Hepatocyte (in vitro differentiated cells): ENCODE measurements around the gene C8A. TPM values are rescaled to one million over a fixed set of nuclear protein-coding genes. Genes with fewer than 3 reads are reported as not detected.

ENCODE experiments used
- DNase-seq: peaks from one replicate; pipeline ENCODE4 v3.0.0-alpha.2; 2016; ENCODE audit warnings: low spot score
- H2AFZ ChIP-seq: fragments of 200-600 bp; sonication (generic); 2 replicates; pipeline ENCODE4 v1.6.0; 2016; ENCODE audit warnings: antibody characterized with exemption, mild to moderate bottlenecking
- H3K27ac ChIP-seq: fragments of 200-600 bp; sonication (generic); 2 replicates; pipeline ENCODE4 v1.5.1; 2016; ENCODE audit warnings: mild to moderate bottlenecking
- H3K27me3 ChIP-seq: fragments of 200-600 bp; sonication (generic); 2 replicates; pipeline ENCODE4 v1.6.1; 2016
- H3K36me3 ChIP-seq: fragments of 200-600 bp; sonication (generic); replicated peaks from 2 replicates; pipeline ENCODE4 v1.5.1; 2016; ENCODE audit warnings: low read depth; ENCODE audit not compliant: insufficient read depth
- H3K4me1 ChIP-seq: fragments of 200-600 bp; sonication (generic); 2 replicates; pipeline ENCODE4 v1.5.1; 2016; ENCODE audit warnings: mild to moderate bottlenecking, moderate library complexity; ENCODE audit not compliant: insufficient read depth
- H3K4me2 ChIP-seq: fragments of 200-600 bp; sonication (generic); 2 replicates; pipeline ENCODE4 v1.6.0; 2016
- H3K4me3 ChIP-seq: fragments of 200-600 bp; sonication (generic); 2 replicates; pipeline ENCODE4 v1.5.1; 2016; ENCODE audit warnings: mild to moderate bottlenecking
- H3K79me2 ChIP-seq: fragments of 200-600 bp; sonication (generic); 2 replicates; pipeline ENCODE4 v1.6.0; 2017; ENCODE audit warnings: mild to moderate bottlenecking
- H3K9me2 ChIP-seq: fragments of 200-600 bp; sonication (generic); replicated peaks from 2 replicates; pipeline ENCODE4 v1.6.0; 2017; ENCODE audit warnings: mild to moderate bottlenecking; ENCODE audit not compliant: insufficient read depth
- H3K9me3 ChIP-seq: fragments of 200-600 bp; sonication (generic); 2 replicates; pipeline ENCODE4 v1.5.1; 2016; ENCODE audit warnings: low read depth, mild to moderate bottlenecking
- H4K20me1 ChIP-seq: fragments of 200-600 bp; sonication (generic); 2 replicates; pipeline ENCODE4 v1.6.0; 2016; ENCODE audit warnings: mild to moderate bottlenecking; ENCODE audit not compliant: insufficient read depth, poor library complexity, severe bottlenecking
- CTCF ChIP-seq: fragments of 200-600 bp; sonication (generic); IDR thresholded peaks from 2 replicates; pipeline ENCODE4 v1.5.1; 2016; ENCODE audit warnings: antibody characterized with exemption, mild to moderate bottlenecking; ENCODE audit not compliant: poor library complexity
- EZH2 ChIP-seq: fragments of 200-600 bp; sonication (generic); IDR thresholded peaks from 2 replicates; pipeline ENCODE4 v1.6.1; 2016; ENCODE audit warnings: antibody characterized with exemption, mild to moderate bottlenecking, borderline replicate concordance
- EZH2phosphoT487 ChIP-seq: fragments of 200-600 bp; sonication (generic); IDR thresholded peaks from one replicate; pipeline ENCODE4 v1.6.1; 2018; ENCODE audit warnings: antibody characterized with exemption, mild to moderate bottlenecking, low read depth, moderate library complexity; ENCODE audit not compliant: unreplicated experiment, severe bottlenecking
- WGBS: methylation state at CpG from one replicate; pipeline ENCODE4 v1.1.6; 2016; ENCODE audit warnings: low lambda C conversion rate; ENCODE audit errors: missing lambda C conversion rate; 5-methylcytosine and 5-hydroxymethylcytosine counted together
- polyA plus RNA-seq: library from polyadenylated mRNA; unstranded; fragments of >200 nt; fragmentation: Nextera tagmentation; extraction: Ambion mirVana; gene quantifications from 2 replicates; pipeline ENCODE4 v1.2.1, GENCODE V29; 2016
- total RNA-seq: library from RNA; depleted of rRNA; stranded (reverse); fragments of >200 nt; gene quantifications from 2 replicates; pipeline ENCODE4 v1.2.3, GENCODE V29; 2014

The C8A gene
- total and polyA plus RNA-seq, 2 experiments from 2014 or later: 6.1 to 8.2 TPM

GRCh38 chr1:56852476-56852875, 2.1 kb upstream of the C8A start:
- Histone ChIP-seq H3K4me2 (no peak overlapping the region), H2AFZ (no peak overlapping the region), H3K9me2 (no peaks in the 10 kb centered on the region), H3K79me2 (no peaks in the 10 kb centered on the region), H4K20me1 (no peaks in the 10 kb centered on the region), H3K27ac (no peak overlapping the region), H3K9me3 (no peaks in the 10 kb centered on the region), H3K4me1 (no peaks in the 10 kb centered on the region), H3K36me3 (no peaks in the 10 kb centered on the region), H3K4me3 (no peak overlapping the region), H3K27me3 (no peaks in the 10 kb centered on the region)
- WGBS: 96% methylated on average over 1 of the region's 1 CpG
- no peak for TF ChIP-seq CTCF
- no peak for TF ChIP-seq EZH2phosphoT487
- no peak for DNase-seq

GRCh38 chr1:56855190-56855589, 593 bp downstream of the C8A start:
- Histone ChIP-seq H3K4me2 (no peak overlapping the region), H2AFZ (no peak overlapping the region), H3K79me2 (no peaks in the 10 kb centered on the region), H3K4me1 (no peaks in the 10 kb centered on the region), H3K4me3 (no peak overlapping the region), H3K36me3 (no peaks in the 10 kb centered on the region), H4K20me1 (no peaks in the 10 kb centered on the region), H3K9me2 (no peaks in the 10 kb centered on the region), H3K27me3 (no peaks in the 10 kb centered on the region), H3K27ac (no peak overlapping the region), H3K9me3 (no peaks in the 10 kb centered on the region)
- no peak for DNase-seq
- 68% methylated on average over 1 of the region's 1 CpG for WGBS
- TF ChIP-seq EZH2phosphoT487 (no peak), CTCF (no peak), EZH2 (no peak)

- H3K36me3 ChIP-seq: no peaks in the 10 kb centered on the region
- no peak overlapping the region for H2AFZ ChIP-seq
- no peak overlapping the region for H3K4me2 ChIP-seq
- no peaks in the 10 kb centered on the region for H3K79me2 ChIP-seq
- H4K20me1 ChIP-seq: no peaks in the 10 kb centered on the region
- no peak overlapping the region for H3K27ac ChIP-seq
- no peaks in the 10 kb centered on the region for H3K9me3 ChIP-seq
- no peak for DNase-seq
- TF ChIP-seq EZH2 (no peak), EZH2phosphoT487 (no peak), CTCF (no peak)
- no peak overlapping the region for H3K4me3 ChIP-seq
- H3K4me1 ChIP-seq: no peaks in the 10 kb centered on the region
- no peaks in the 10 kb centered on the region for H3K27me3 ChIP-seq
- no peaks in the 10 kb centered on the region for H3K9me2 ChIP-seq
Measured at GRCh38 chr1:56856186-56856585, 1.6 kb downstream of the C8A start.

- no peak for TF ChIP-seq EZH2
- no peak for TF ChIP-seq EZH2phosphoT487
- TF ChIP-seq CTCF: no peak
- Histone ChIP-seq H4K20me1 (no peaks in the 10 kb centered on the region), H3K36me3 (no peaks in the 10 kb centered on the region), H3K79me2 (no peaks in the 10 kb centered on the region), H2AFZ (no peak overlapping the region), H3K4me1 (no peaks in the 10 kb centered on the region), H3K9me2 (no peaks in the 10 kb centered on the region), H3K27me3 (no peaks in the 10 kb centered on the region), H3K4me2 (no peak overlapping the region), H3K27ac (no peak overlapping the region), H3K4me3 (no peak overlapping the region), H3K9me3 (no peaks in the 10 kb centered on the region)
- no peak for DNase-seq
Measured at GRCh38 chr1:56859287-56859686, 4.7 kb downstream of the C8A start.
